ENCODE data around the gene GPC6.

GRCh38 chr13:93765062-93765461, 538.5 kb downstream of the GPC6 start:
- TF ChIP-seq, protein P1, sequence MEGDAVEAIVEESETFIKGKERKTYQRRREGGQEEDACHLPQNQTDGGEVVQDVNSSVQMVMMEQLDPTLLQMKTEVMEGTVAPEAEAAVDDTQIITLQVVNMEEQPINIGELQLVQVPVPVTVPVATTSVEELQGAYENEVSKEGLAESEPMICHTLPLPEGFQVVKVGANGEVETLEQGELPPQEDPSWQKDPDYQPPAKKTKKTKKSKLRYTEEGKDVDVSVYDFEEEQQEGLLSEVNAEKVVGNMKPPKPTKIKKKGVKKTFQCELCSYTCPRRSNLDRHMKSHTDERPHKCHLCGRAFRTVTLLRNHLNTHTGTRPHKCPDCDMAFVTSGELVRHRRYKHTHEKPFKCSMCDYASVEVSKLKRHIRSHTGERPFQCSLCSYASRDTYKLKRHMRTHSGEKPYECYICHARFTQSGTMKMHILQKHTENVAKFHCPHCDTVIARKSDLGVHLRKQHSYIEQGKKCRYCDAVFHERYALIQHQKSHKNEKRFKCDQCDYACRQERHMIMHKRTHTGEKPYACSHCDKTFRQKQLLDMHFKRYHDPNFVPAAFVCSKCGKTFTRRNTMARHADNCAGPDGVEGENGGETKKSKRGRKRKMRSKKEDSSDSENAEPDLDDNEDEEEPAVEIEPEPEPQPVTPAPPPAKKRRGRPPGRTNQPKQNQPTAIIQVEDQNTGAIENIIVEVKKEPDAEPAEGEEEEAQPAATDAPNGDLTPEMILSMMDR (IDR thresholded peaks at IDR 0.05; ENCODE audit: insufficient read depth, low read depth, low read length) = no peak
- TF ChIP-seq EZH2 (IDR thresholded peaks at IDR 0.05; ENCODE audit: insufficient read depth, low read length) = no peak

Data from astrocyte (in vitro differentiated cells and primary cell).